Type B pancreatic cell (in vitro differentiated cells): ENCODE measurements around the gene KAZN. TPM values are rescaled to one million over a fixed set of nuclear protein-coding genes. Genes with fewer than 3 reads are reported as not detected.

Experiments
- DNase-seq: peaks from one replicate; pipeline ENCODE4 v3.0.0; 2021; ENCODE audit warnings: mixed read lengths; ENCODE audit not compliant: unreplicated experiment; ENCODE audit errors: extremely low spot score
- H3K27ac Mint-ChIP-seq: 2 replicates; pipeline ENCODE4 v1.8.0; 2021; ENCODE audit warnings: mild to moderate bottlenecking, mixed read lengths
- H3K27me3 Mint-ChIP-seq: 2 replicates; pipeline ENCODE4 v1.8.0; 2021; ENCODE audit warnings: mixed read lengths
- H3K36me3 Mint-ChIP-seq: 2 replicates; pipeline ENCODE4 v1.8.0; 2021; ENCODE audit warnings: mixed read lengths
- H3K4me1 Mint-ChIP-seq: one replicate; pipeline ENCODE4 v1.8.0; 2021; ENCODE audit warnings: mixed read lengths; ENCODE audit not compliant: unreplicated experiment
- H3K4me3 Mint-ChIP-seq: 2 replicates; pipeline ENCODE4 v1.8.0; 2021; ENCODE audit warnings: mild to moderate bottlenecking, mixed read lengths
- H3K9me3 Mint-ChIP-seq: 2 replicates; pipeline ENCODE4 v1.8.0; 2021; ENCODE audit warnings: mixed read lengths
- CTCF ChIP-seq: fragments of 200-600 bp; sonication (generic); conservative IDR thresholded peaks from 2 replicates; pipeline ENCODE4 v1.5.0; 2021; ENCODE audit warnings: antibody characterized with exemption, mild to moderate bottlenecking
- total RNA-seq: library from RNA; stranded (reverse); gene quantifications from 2 replicates; pipeline ENCODE4 v1.2.1, GENCODE V29; 2021; ENCODE audit warnings: low replicate concordance

Gene KAZN
- total RNA-seq, 1 donor from 2014 or later = 33.7 TPM

GRCh38 chr1:14897997-14898645, 299.6 kb downstream of the KAZN start:
- H3K36me3 Mint-ChIP-seq = no peaks in the 10 kb centered on the region
- DNase-seq = no peak
- no peak overlapping the region for H3K27ac Mint-ChIP-seq
- no peak overlapping the region for H3K4me3 Mint-ChIP-seq
- H3K9me3 Mint-ChIP-seq = no peaks in the 10 kb centered on the region
- no peak for TF ChIP-seq CTCF
- H3K27me3 Mint-ChIP-seq = no peaks in the 10 kb centered on the region
- H3K4me1 Mint-ChIP-seq = peaks cover 24% of the 10 kb centered on the region

- H3K4me3 Mint-ChIP-seq = no peak overlapping the region
- H3K27me3 Mint-ChIP-seq = no peaks in the 10 kb centered on the region
- H3K4me1 Mint-ChIP-seq = peaks cover 17% of the 10 kb centered on the region
- no peak for TF ChIP-seq CTCF
- H3K9me3 Mint-ChIP-seq = no peaks in the 10 kb centered on the region
- no peak overlapping the region for H3K27ac Mint-ChIP-seq
- H3K36me3 Mint-ChIP-seq = no peaks in the 10 kb centered on the region
- no peak for DNase-seq
Observed at GRCh38 chr1:14899686-14900085, 301.2 kb downstream of the KAZN start.

GRCh38 chr1:14901371-14901954, 303.0 kb downstream of the KAZN start:
- no peaks in the 10 kb centered on the region for H3K27me3 Mint-ChIP-seq
- H3K27ac Mint-ChIP-seq = no peak overlapping the region
- H3K4me3 Mint-ChIP-seq = no peak overlapping the region
- H3K4me1 Mint-ChIP-seq = peaks cover 13% of the 10 kb centered on the region
- no peaks in the 10 kb centered on the region for H3K36me3 Mint-ChIP-seq
- no peak for DNase-seq
- no peaks in the 10 kb centered on the region for H3K9me3 Mint-ChIP-seq
- TF ChIP-seq CTCF = no peak

GRCh38 chr1:14903922-14904321, 305.4 kb downstream of the KAZN start:
- TF ChIP-seq CTCF = no peak
- peaks cover 16% of the 10 kb centered on the region for H3K4me1 Mint-ChIP-seq
- no peak overlapping the region for H3K4me3 Mint-ChIP-seq
- DNase-seq = no peak
- H3K36me3 Mint-ChIP-seq = no peaks in the 10 kb centered on the region
- H3K27ac Mint-ChIP-seq = no peak overlapping the region
- H3K9me3 Mint-ChIP-seq = no peaks in the 10 kb centered on the region
- no peaks in the 10 kb centered on the region for H3K27me3 Mint-ChIP-seq

- DNase-seq = no peak
- Mint-ChIP-seq H3K27ac (no peak overlapping the region), H3K9me3 (no peaks in the 10 kb centered on the region), H3K27me3 (no peaks in the 10 kb centered on the region), H3K4me1 (peaks cover 33% of the 10 kb centered on the region), H3K4me3 (no peak overlapping the region), H3K36me3 (no peaks in the 10 kb centered on the region)
- no peak for TF ChIP-seq CTCF
Observed at GRCh38 chr1:14906665-14907064, 308.2 kb downstream of the KAZN start.
